VCaP (cell line): ENCODE data around the gene KLHL3.

Experiments used
- H3K27ac ChIP-seq: fragments of 450-650 bp; 2 replicates; pipeline ENCODE4 v1.5.1; 2017
- CTCF ChIP-seq: fragments of 450-650 bp; conservative IDR thresholded peaks from 2 replicates; pipeline ENCODE4 v1.5.1; 2017; ENCODE audit warnings: mild to moderate bottlenecking, moderate library complexity

KLHL3 gene

GRCh38 chr5:137638841-137639240 lies 97.0 kb downstream of the KLHL3 start:
- TF ChIP-seq CTCF, result no peak
- H3K27ac ChIP-seq, result no peak overlapping the region

GRCh38 chr5:137636830-137637714 lies 98.8 kb downstream of the KLHL3 start:
- TF ChIP-seq CTCF, result no peak
- no peak overlapping the region for H3K27ac ChIP-seq

- TF ChIP-seq CTCF, result no peak
These were observed 99.8 kb downstream of the KLHL3 start for GRCh38 chr5:137636099-137636498.

GRCh38 chr5:137635521-137635921 lies 100.4 kb downstream of the KLHL3 start:
- no peak overlapping the region for H3K27ac ChIP-seq
- no peak for TF ChIP-seq CTCF

More at GRCh38 chr5:137636099-137636498, 99.8 kb downstream of the KLHL3 start:
- no peak overlapping the region for H3K27ac ChIP-seq

- H3K27ac ChIP-seq, result no peak overlapping the region
- TF ChIP-seq CTCF, result no peak
These were observed 102.0 kb downstream of the KLHL3 start for GRCh38 chr5:137633896-137634295.

- no peak for TF ChIP-seq CTCF
- H3K27ac ChIP-seq, result no peak overlapping the region
These were observed 103.2 kb downstream of the KLHL3 start for GRCh38 chr5:137632716-137633115.

GRCh38 chr5:137631453-137631852 lies 104.4 kb downstream of the KLHL3 start:
- no peak overlapping the region for H3K27ac ChIP-seq
- TF ChIP-seq CTCF, result no peak
